Suppressor macrophage treated with lipopolysaccharide for 1 hour (primary cell): ENCODE results near the gene SLC36A4.
"Not testable (repeated sequence)": the region's sequence is repeated elsewhere in the genome, so short reads cannot be mapped to it uniquely, and the experiment has no call there.

ENCODE experiments used
- DNase-seq, 3 donors: peaks; one replicate each; pipeline ENCODE4 v3.0.0-alpha.2; 2020 to 2022

Gene SLC36A4

GRCh38 chr11:93117565-93117964, 80.2 kb downstream of the SLC36A4 start:
- DNase-seq: no peak

DNA sequence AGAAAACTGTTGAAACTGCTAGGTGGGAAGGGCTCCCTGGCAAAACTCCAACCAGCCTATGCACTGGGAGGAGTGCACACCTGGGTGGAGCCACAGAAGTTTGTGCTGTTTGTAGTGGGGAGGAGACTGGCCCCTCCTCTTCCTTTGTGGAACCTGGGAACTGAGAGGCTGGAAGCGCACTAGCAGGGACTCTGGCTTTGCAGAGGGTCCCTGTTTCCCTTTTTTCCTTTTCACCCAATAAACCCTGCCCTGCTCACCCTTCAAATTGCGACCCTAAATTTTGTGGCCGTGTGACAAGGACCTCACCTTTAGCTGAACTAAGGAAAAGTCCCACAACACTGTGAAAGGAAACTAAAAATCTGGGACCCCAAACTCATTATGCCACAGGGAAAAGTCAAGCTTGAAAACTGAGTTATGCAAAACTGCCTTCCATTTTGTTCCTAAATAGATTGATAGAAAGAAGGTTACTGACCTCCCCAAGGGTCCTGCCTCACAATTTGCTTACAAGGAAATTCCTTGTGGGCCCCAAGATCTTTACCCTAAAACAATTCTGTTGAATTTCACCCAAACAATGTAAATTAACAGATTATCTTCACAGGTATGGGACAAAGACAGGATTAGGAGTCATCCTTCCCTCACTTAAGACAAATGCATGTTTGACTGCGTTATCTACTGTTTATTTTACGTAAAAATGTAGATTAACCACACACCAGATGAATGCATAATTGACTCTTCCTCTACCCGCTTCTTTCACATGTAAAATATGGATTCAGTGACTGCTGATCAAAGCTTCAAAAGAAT, 81.0 kb downstream of the SLC36A4 start:
- DNase-seq: no peak

DNA sequence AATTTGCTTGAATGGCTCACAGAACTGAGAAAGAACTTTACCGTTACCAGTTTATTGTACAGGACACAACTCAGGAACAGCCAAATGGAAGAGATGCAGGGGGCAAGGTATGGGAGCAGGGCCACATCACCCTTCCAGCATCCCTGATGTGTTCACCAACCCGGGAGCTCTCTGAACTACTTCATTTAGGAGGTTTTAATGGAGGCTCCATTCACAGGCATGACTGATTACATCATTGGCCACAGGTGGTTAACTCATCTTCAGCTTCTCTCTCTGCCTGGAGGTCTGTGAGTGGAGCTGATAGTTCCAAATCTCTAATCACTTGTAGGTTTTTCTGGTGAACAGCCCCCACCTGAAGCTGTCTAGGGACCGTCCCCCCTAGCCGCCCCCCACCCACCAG, 83.5 kb downstream of the SLC36A4 start:
- DNase-seq: no peak

- DNase-seq: no peak
These were observed 84.0 kb downstream of the SLC36A4 start for GRCh38 chr11:93113824-93114223.

DNA sequence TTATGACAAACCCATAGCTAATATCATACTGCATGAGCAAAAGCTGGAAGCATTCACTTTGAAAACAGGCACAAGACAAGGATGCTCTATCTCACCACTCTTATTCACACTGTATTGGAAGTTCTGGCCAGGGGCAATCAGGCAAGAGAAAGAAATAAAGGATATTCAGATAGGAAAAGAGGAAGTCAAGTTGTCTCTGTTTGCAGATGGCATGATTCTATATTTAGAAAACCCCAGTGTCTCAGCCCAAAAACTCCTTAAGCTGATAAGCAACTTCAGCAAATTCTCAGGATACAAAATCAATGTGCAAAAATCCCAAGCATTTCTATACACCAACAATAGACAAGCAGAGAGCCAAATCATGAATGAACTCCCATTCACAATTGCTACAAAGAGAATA, 86.6 kb downstream of the SLC36A4 start:
- DNase-seq: not testable (repeated sequence)

- DNase-seq: no peak
These were observed 97.6 kb downstream of the SLC36A4 start for GRCh38 chr11:93100211-93100610.

DNA sequence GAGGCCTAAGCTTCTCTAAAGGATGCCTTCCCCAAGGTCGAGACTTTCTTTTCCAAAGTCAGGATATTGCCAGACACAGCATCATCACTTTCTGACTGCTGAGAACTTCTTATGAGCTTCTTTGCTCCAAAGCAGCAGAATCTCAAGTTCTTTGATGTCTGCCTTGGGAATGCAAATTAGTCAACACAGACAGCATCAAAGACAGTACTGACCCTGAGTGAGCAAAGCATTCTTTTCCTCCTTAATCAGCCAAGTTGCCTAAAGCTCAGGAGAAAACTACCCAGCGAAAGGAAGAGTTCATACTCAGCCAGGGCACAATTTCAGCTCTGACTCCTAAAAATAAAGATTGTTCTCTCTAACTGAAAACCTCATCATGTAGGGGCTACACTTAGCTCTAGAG, 98.0 kb downstream of the SLC36A4 start:
- no peak for DNase-seq
